H1 (cell line): ENCODE results near the gene PTCRA.

ENCODE experiments used
- CBX5 ChIP-seq: fragments of 300-800, 300-1000 bp; sonication (generic); IDR thresholded peaks from 2 replicates; pipeline ENCODE4 v1.7.1; 2016; ENCODE audit warnings: antibody characterized with exemption, low read length, low read depth
- EZH2 ChIP-seq: fragments of 200-600 bp; sonication (generic); IDR thresholded peaks from 2 replicates; pipeline ENCODE4 v1.7.1; 2012; ENCODE audit warnings: low read depth, mild to moderate bottlenecking, moderate library complexity, low read length, inconsistent platforms; ENCODE audit not compliant: severe bottlenecking
- POLR2AphosphoS5 ChIP-seq: IDR thresholded peaks from 2 replicates; pipeline ENCODE4 v1.6.1; 2011; ENCODE audit warnings: low read depth, low read length
- RAD21 ChIP-seq, 2 experiments: IDR thresholded peaks in 1 of 2; conservative IDR thresholded peaks in 1 of 2; 2 replicates each; pipeline ENCODE4 v1.6.1; 2011; ENCODE audit warnings: low read depth in 2 of 2, low read length in 2 of 2, improper control_type of control experiment in 1 of 2, inconsistent platforms in 1 of 2, mild to moderate bottlenecking in 1 of 2, moderate library complexity in 1 of 2
- SP2 ChIP-seq: IDR thresholded peaks from 2 replicates; pipeline ENCODE4 v1.6.1; 2012; ENCODE audit warnings: mild to moderate bottlenecking, low read length, inconsistent platforms
- TF ChIP-seq, protein P1 (sequence below), 3 experiments: IDR thresholded peaks; 1 replicate in 2 of 3; 2 replicates in 1 of 3; pipeline versions ENCODE4 v1.5.1 to v1.6.1; 2011; ENCODE audit warnings: low read length in 3 of 3, mild to moderate bottlenecking in 3 of 3, inconsistent platforms in 2 of 3, low read depth in 1 of 3, moderate library complexity in 1 of 3; ENCODE audit not compliant: insufficient read depth in 1 of 3; ENCODE audit errors: control extremely low read depth in 1 of 3

DNA sequence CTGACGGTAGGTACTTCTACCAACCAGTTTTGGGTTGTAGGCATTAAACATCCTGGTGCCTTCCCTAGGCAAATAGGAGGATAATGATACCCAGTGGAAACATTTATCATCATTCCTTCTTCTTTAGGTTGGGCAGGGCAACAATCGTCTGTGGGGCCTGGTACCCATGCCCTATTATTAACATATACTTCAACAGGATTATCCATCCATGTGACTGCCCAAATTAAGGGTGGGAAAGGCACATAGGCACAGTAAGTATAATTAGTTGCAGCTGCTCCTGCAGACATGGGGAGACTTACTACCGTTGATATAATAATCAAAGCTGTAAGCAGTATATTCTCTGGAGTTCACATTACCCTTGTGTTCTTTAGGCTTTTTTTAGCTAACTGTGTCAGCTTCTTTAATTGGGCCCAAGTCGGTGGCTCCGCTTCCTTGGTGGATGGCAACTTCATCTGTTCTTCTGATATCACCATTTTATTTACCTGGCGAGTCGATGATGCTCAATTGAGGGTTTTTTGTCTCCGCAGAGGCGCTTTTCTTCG lies 19.6 kb upstream of the PTCRA start:
- TF ChIP-seq CBX5 (no peak), POLR2AphosphoS5 (no peak), SP2 (no peak), EZH2 (no peak), RAD21 (IDR thresholded peaks at IDR 0.05 in 1 of 2, conservative IDR thresholded peaks at IDR 0.05 in 1 of 2; ENCODE audit: low read depth in 2 of 2, low read length in 2 of 2) (no peak)
- TF ChIP-seq, protein P1, sequence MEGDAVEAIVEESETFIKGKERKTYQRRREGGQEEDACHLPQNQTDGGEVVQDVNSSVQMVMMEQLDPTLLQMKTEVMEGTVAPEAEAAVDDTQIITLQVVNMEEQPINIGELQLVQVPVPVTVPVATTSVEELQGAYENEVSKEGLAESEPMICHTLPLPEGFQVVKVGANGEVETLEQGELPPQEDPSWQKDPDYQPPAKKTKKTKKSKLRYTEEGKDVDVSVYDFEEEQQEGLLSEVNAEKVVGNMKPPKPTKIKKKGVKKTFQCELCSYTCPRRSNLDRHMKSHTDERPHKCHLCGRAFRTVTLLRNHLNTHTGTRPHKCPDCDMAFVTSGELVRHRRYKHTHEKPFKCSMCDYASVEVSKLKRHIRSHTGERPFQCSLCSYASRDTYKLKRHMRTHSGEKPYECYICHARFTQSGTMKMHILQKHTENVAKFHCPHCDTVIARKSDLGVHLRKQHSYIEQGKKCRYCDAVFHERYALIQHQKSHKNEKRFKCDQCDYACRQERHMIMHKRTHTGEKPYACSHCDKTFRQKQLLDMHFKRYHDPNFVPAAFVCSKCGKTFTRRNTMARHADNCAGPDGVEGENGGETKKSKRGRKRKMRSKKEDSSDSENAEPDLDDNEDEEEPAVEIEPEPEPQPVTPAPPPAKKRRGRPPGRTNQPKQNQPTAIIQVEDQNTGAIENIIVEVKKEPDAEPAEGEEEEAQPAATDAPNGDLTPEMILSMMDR (IDR thresholded peaks at IDR 0.05; ENCODE audit: control extremely low read depth in 1 of 3, insufficient read depth in 1 of 3, low read depth in 1 of 3, low read length in 3 of 3) = no peak
